H1 (cell line): ENCODE measurements around the gene CPEB1. TPM values are rescaled to one million over a fixed set of nuclear protein-coding genes. Genes with fewer than 3 reads are reported as not detected.
"Not testable (repeated sequence)": the region's sequence is repeated elsewhere in the genome, so short reads cannot be mapped to it uniquely, and the experiment has no call there.

Experiments
- CTCF ChIA-PET: fragments of 300-600 bp; sonication (Branson Sonifier 250); formaldehyde crosslinking; loops from one replicate; lab custom pipeline; 2021; ENCODE audit not compliant: partially characterized antibody; lab: Charles Lee
- POLR2A ChIA-PET: fragments of 300-600 bp; sonication (Branson Sonifier 250); formaldehyde crosslinking; loops from one replicate; lab custom pipeline; 2021; ENCODE audit warnings: inconsistent platforms; ENCODE audit not compliant: partially characterized antibody; lab: Charles Lee
- DNase-seq, 2 experiments: peaks; one replicate each; pipeline versions ENCODE4 v3.0.0 to v3.0.0-alpha.2; 2010 to 2022; ENCODE audit warnings: low spot score in 2 of 2, low read depth in 1 of 2, mixed read lengths in 1 of 2
- FAIRE-seq: peaks from 2 replicates; lab custom pipeline; 2011; peaks lifted over from hg19 to GRCh38; lab: Jason Lieb, UNC
- H2AFZ ChIP-seq: 2 replicates; pipeline ENCODE4 v1.8.1; 2012; ENCODE audit warnings: low read length, inconsistent platforms
- H2AK5ac ChIP-seq: 2 replicates; pipeline ENCODE4 v1.6.1; 2013; ENCODE audit warnings: low read depth, low read length
- H2BK120ac ChIP-seq: replicated peaks from 2 replicates; pipeline ENCODE3; 2013; ENCODE audit warnings: low read depth, low read length, inconsistent platforms
- H2BK12ac ChIP-seq: 2 replicates; pipeline ENCODE4 v1.6.1; 2013; ENCODE audit warnings: low read depth, low read length
- H2BK15ac ChIP-seq: 2 replicates; pipeline ENCODE4 v1.6.1; 2013; ENCODE audit warnings: low read length
- H2BK20ac ChIP-seq: 2 replicates; pipeline ENCODE4 v1.6.1; 2013; ENCODE audit warnings: low read length
- H2BK5ac ChIP-seq: 2 replicates; pipeline ENCODE4 v1.6.1; 2013; ENCODE audit warnings: low read depth, low read length
- H3K14ac ChIP-seq: 2 replicates; pipeline ENCODE4 v1.6.1; 2013; ENCODE audit warnings: inconsistent platforms; ENCODE audit not compliant: insufficient read length
- H3K18ac ChIP-seq: 2 replicates; pipeline ENCODE4 v1.6.1; 2013; ENCODE audit warnings: low read length; ENCODE audit errors: extremely low read depth
- H3K23ac ChIP-seq: 2 replicates; pipeline ENCODE4 v1.6.1; 2013; ENCODE audit warnings: inconsistent platforms; ENCODE audit not compliant: insufficient read length
- H3K23me2 ChIP-seq: 2 replicates; pipeline ENCODE4 v1.6.1; 2013; ENCODE audit warnings: low read depth, low read length
- H3K27ac ChIP-seq: 2 replicates; pipeline ENCODE4 v1.6.1; 2011; ENCODE audit warnings: low read depth, low read length, inconsistent platforms
- H3K27me3 ChIP-seq, 4 experiments: replicated peaks in 1 of 4; 1 replicate in 1 of 4; 2 replicates in 3 of 4; pipeline versions ENCODE4 v1.6.1 to v1.8.1; 2011 to 2013; ENCODE audit warnings: low read length in 3 of 4, mild to moderate bottlenecking in 3 of 4, inconsistent platforms in 2 of 4, mixed read lengths in 2 of 4, moderate library complexity in 1 of 4; ENCODE audit not compliant: control insufficient read depth in 3 of 4, insufficient read depth in 3 of 4; ENCODE audit errors: extremely low read depth in 1 of 4
- H3K36me3 ChIP-seq, 4 experiments: 2 replicates each; pipeline versions ENCODE4 v1.6.1 to v1.8.1; 2011 to 2013; ENCODE audit warnings: mild to moderate bottlenecking in 4 of 4, low read length in 3 of 4, moderate library complexity in 2 of 4, control low read depth in 1 of 4, inconsistent platforms in 1 of 4; ENCODE audit not compliant: insufficient read depth in 4 of 4, control insufficient read depth in 2 of 4
- H3K4ac ChIP-seq: replicated peaks from 2 replicates; pipeline ENCODE3; 2013; ENCODE audit warnings: low read length, low read depth, mixed read lengths, inconsistent platforms; ENCODE audit not compliant: insufficient read length
- H3K4me1 ChIP-seq, 4 experiments: replicated peaks in 1 of 4; 1 replicate in 1 of 4; 2 replicates in 3 of 4; pipeline versions ENCODE4 v1.6.1 to v1.8.1; 2011 to 2013; ENCODE audit warnings: low read length in 3 of 4, inconsistent platforms in 2 of 4, mixed read lengths in 1 of 4; ENCODE audit not compliant: insufficient read depth in 4 of 4, control insufficient read depth in 3 of 4
- H3K4me2 ChIP-seq, 2 experiments: 2 replicates each; pipeline versions ENCODE4 v1.6.1 to v1.8.1; 2011 to 2013; ENCODE audit warnings: low read depth in 2 of 2, low read length in 2 of 2, control low read depth in 1 of 2, inconsistent platforms in 1 of 2, mild to moderate bottlenecking in 1 of 2; ENCODE audit not compliant: insufficient read depth in 1 of 2
- H3K4me3 ChIP-seq, 4 experiments: fragments of 200-600, 300-600 bp in 1 of 4; sonication (generic), shearing (Covaris generic), sonication (Bioruptor Twin) in 1 of 4; 2 replicates each; pipeline versions ENCODE4 v1.5.1 to v1.8.1; 2011 to 2016; ENCODE audit warnings: low read length in 4 of 4, low read depth in 3 of 4, control low read depth in 2 of 4, inconsistent platforms in 2 of 4, mild to moderate bottlenecking in 2 of 4, mixed read lengths in 1 of 4, moderate library complexity in 1 of 4; ENCODE audit not compliant: insufficient read depth in 2 of 4; ENCODE audit errors: extremely low read depth in 1 of 4
- H3K56ac ChIP-seq: replicated peaks from 2 replicates; pipeline ENCODE3; 2013; ENCODE audit warnings: low read depth, mild to moderate bottlenecking, mixed read lengths, low read length, inconsistent platforms; ENCODE audit not compliant: insufficient read length
- H3K79me1 ChIP-seq: 2 replicates; pipeline ENCODE4 v1.6.1; 2013; ENCODE audit warnings: low read depth, low read length, control low read depth
- H3K79me2 ChIP-seq, 2 experiments: 2 replicates each; pipeline versions ENCODE4 v1.6.1 to v1.8.1; 2012 to 2013; ENCODE audit warnings: low read length in 2 of 2, mild to moderate bottlenecking in 2 of 2, inconsistent platforms in 1 of 2; ENCODE audit not compliant: insufficient read depth in 2 of 2, control insufficient read depth in 1 of 2
- H3K9ac ChIP-seq, 4 experiments: replicated peaks in 1 of 4; 1 replicate in 1 of 4; 2 replicates in 3 of 4; pipeline versions ENCODE4 v1.6.1 to v1.8.1; 2011 to 2013; ENCODE audit warnings: low read depth in 3 of 4, low read length in 3 of 4, control low read depth in 2 of 4, mild to moderate bottlenecking in 2 of 4, moderate library complexity in 2 of 4, inconsistent platforms in 1 of 4; ENCODE audit errors: extremely low read depth in 1 of 4
- H3K9me3 ChIP-seq, 2 experiments: 2 replicates each; pipeline versions ENCODE4 v1.6.1 to v1.8.1; 2012 to 2013; ENCODE audit warnings: mild to moderate bottlenecking in 2 of 2, moderate library complexity in 2 of 2, control low read depth in 1 of 2, inconsistent platforms in 1 of 2, low read depth in 1 of 2, low read length in 1 of 2, mixed read lengths in 1 of 2; ENCODE audit not compliant: insufficient read depth in 2 of 2
- H4K20me1 ChIP-seq, 2 experiments: replicated peaks in 1 of 2; 2 replicates each; pipeline versions ENCODE3 to v1.8.1; 2011 to 2013; ENCODE audit warnings: inconsistent platforms in 2 of 2, low read length in 2 of 2, mild to moderate bottlenecking in 1 of 2; ENCODE audit not compliant: insufficient read depth in 2 of 2, control insufficient read depth in 1 of 2
- H4K5ac ChIP-seq: 2 replicates; pipeline ENCODE4 v1.6.1; 2013; ENCODE audit warnings: low read length, low read depth, mixed read lengths, inconsistent platforms; ENCODE audit not compliant: insufficient read length
- H4K8ac ChIP-seq: 2 replicates; pipeline ENCODE4 v1.8.0; 2013; ENCODE audit warnings: mild to moderate bottlenecking, moderate library complexity, low read length, inconsistent platforms; ENCODE audit not compliant: insufficient read depth; ENCODE audit errors: extremely low read depth
- H4K91ac ChIP-seq: replicated peaks from 2 replicates; pipeline ENCODE3; 2013; ENCODE audit warnings: low read length, mixed read lengths, inconsistent platforms; ENCODE audit not compliant: insufficient read length
- WGBS, 2 experiments: shearing (Covaris generic) in 1 of 2; methylation state at CpG; one replicate each; pipeline versions ENCODE4 v1.1.6 to v1.1.7; 2013 to 2015; ENCODE audit warnings: low lambda C conversion rate in 2 of 2, mixed read lengths in 2 of 2, inconsistent platforms in 1 of 2, low coverage in 1 of 2, missing lambda C conversion rate in 1 of 2; ENCODE audit not compliant: insufficient replicate concordance in 2 of 2, insufficient coverage in 1 of 2, insufficient read length in 1 of 2; ENCODE audit errors: extremely low coverage in 1 of 2, missing lambda C conversion rate in 1 of 2; 5-methylcytosine and 5-hydroxymethylcytosine counted together
- polyA plus RNA-seq, 7 experiments: library from polyadenylated mRNA; depleted of rRNA in 3 of 7; stranded (reverse) in 5 of 7; unstranded in 2 of 7; fragments of >200 nt in 5 of 7; fragments of 200-250 nt in 2 of 7; gene quantifications; 1 replicate in 5 of 7; 2 replicates in 1 of 7; 4 replicates in 1 of 7; pipeline versions ENCODE4 v1.2.1 to v1.2.3, GENCODE V29; 2011 to 2013; ENCODE audit warnings: missing spikeins in 2 of 7, mixed read lengths in 2 of 7
- total RNA-seq: library from RNA; stranded (reverse); fragmentation: NEBNext Ultra II Directional; extraction: Animal tissue kit (Norgen Biotek cat#: 25700); gene quantifications from 2 replicates; pipeline ENCODE4 v1.2.1, GENCODE V29; 2021

CPEB1 gene
- total and polyA plus RNA-seq, 2 of the 8 experiments (the other 6 are each of a cell fraction or from before 2014, with no cell fraction given): 4.4 to 4.5 TPM

GRCh38 chr15:82644967-82645852, 2.0 kb downstream of the CPEB1 start:
- not testable (repeated sequence) for H3K9me3 ChIP-seq

More at GRCh38 chr15:82644967-82645852, 2.0 kb downstream of the CPEB1 start:
- not testable (repeated sequence) for H3K23ac ChIP-seq, H2BK5ac ChIP-seq, H2BK20ac ChIP-seq, H3K36me3 ChIP-seq, H3K79me2 ChIP-seq, FAIRE-seq, H3K4ac ChIP-seq, H4K20me1 ChIP-seq, H3K23me2 ChIP-seq, H3K9ac ChIP-seq, H3K14ac ChIP-seq, H2BK15ac ChIP-seq, H3K4me3 ChIP-seq, H3K4me1 ChIP-seq, H3K79me1 ChIP-seq, H3K56ac ChIP-seq, H2AK5ac ChIP-seq, H3K27ac ChIP-seq, H2BK120ac ChIP-seq, H2BK12ac ChIP-seq, H3K18ac ChIP-seq, DNase-seq, H4K5ac ChIP-seq, H4K91ac ChIP-seq, H2AFZ ChIP-seq, H4K8ac ChIP-seq
- Histone ChIP-seq H3K27me3 (peaks cover 27 to 52% (median 48%) of the 10 kb centered on the region in 4 experiments), H3K4me2 (peak overlapping the region in 1 of 2 experiments; percentile 64; a peak in 1 of 4 replicates)
- ChIA-PET POLR2A (interaction anchor here (0.9 kb wide), 1 partner anchor 105 kb away, joined by 4 read pairs; the partner anchor contains the start of gene RPS17), CTCF (interaction anchor here (0.9 to 1.0 kb wide), 2 partner anchors 23 to 355 kb away, joined by 3 to 4 read pairs; no protein-coding TSS in a partner anchor)
- 84% methylated on average over 34 of the region's 34 CpGs; no CpG with 5 or more reads in 1 of the 2 experiments for WGBS, 2 experiments
